Peyer's patch (tissue), 4 donors: ENCODE data around the gene CDH12. TPM values are rescaled to one million over a fixed set of nuclear protein-coding genes. Genes with fewer than 3 reads are reported as not detected.

ENCODE experiments used
- DNase-seq, 3 donors: peaks; one replicate each; pipeline ENCODE4 v3.0.0-alpha.2; 2017 to 2019
- H3K27ac ChIP-seq, 4 donors: fragments of 200-600 bp; sonication (generic); one replicate each; pipeline ENCODE4 v1.5.1; 2016 to 2019
- H3K27me3 ChIP-seq, 2 donors: fragments of 200-600 bp; sonication (generic); one replicate each; pipeline ENCODE4 v1.5.1; 2019
- H3K36me3 ChIP-seq, 3 donors: fragments of 200-600 bp; sonication (generic); one replicate each; pipeline ENCODE4 v1.5.1; 2016 to 2019
- H3K4me1 ChIP-seq, 4 donors: fragments of 200-600 bp; sonication (generic); one replicate each; pipeline ENCODE4 v1.5.1; 2016 to 2019
- H3K4me3 ChIP-seq, 4 donors: fragments of 200-600 bp; sonication (generic); 1 replicate in 3 of 4; 2 replicates in 1 of 4; pipeline ENCODE4 v1.5.1; 2016 to 2019; ENCODE audit warnings: mild to moderate bottlenecking in 1 of 4
- H3K9me3 ChIP-seq, 4 donors: fragments of 200-600 bp; sonication (generic); one replicate each; pipeline ENCODE4 v1.5.1; 2016 to 2019; ENCODE audit warnings: mild to moderate bottlenecking in 1 of 4
- CTCF ChIP-seq, 6 experiments: fragments of 450-650 bp in 4 of 6; fragments of 200-600 bp in 2 of 6; sonication (generic) in 1 of 6; IDR thresholded peaks; one replicate each; pipeline ENCODE4 v1.5.1; 2017 to 2019; ENCODE audit warnings: antibody characterized with exemption in 6 of 6, mild to moderate bottlenecking in 3 of 6, moderate library complexity in 1 of 6
- POLR2A ChIP-seq, 2 donors: fragments of 450-650 bp; IDR thresholded peaks; one replicate each; pipeline ENCODE4 v1.5.1; 2017; ENCODE audit warnings: antibody characterized with exemption in 2 of 2, mild to moderate bottlenecking in 2 of 2, moderate library complexity in 2 of 2
- total RNA-seq, 4 donors: library from RNA; depleted of rRNA; stranded (reverse); fragments of >200 nt; gene quantifications; one replicate each; pipeline ENCODE4 v1.1.0, GENCODE V29; 2016

CDH12 gene
- total RNA-seq, 4 donors from 2014 or later = not detected

GRCh38 chr5:22496666-22497065 is 356.5 kb downstream of the CDH12 start:
- H3K27me3 ChIP-seq = no peaks in the 10 kb centered on the region
- no peak for DNase-seq
- TF ChIP-seq CTCF (IDR thresholded peaks at IDR 0.05) = no peak
- TF ChIP-seq POLR2A (IDR thresholded peaks at IDR 0.05) = no peak
- no peak overlapping the region for H3K4me3 ChIP-seq
- H3K9me3 ChIP-seq = no peaks in the 10 kb centered on the region
- no peaks in the 10 kb centered on the region for H3K36me3 ChIP-seq
- no peak overlapping the region for H3K27ac ChIP-seq
- no peaks in the 10 kb centered on the region for H3K4me1 ChIP-seq

- TF ChIP-seq POLR2A (IDR thresholded peaks at IDR 0.05) = no peak
- no peak for TF ChIP-seq CTCF (IDR thresholded peaks at IDR 0.05)
- no peaks in the 10 kb centered on the region for H3K4me1 ChIP-seq
Measured at GRCh38 chr5:22495016-22495720, 358.0 kb downstream of the CDH12 start.

GRCh38 chr5:22488427-22488826 is 364.7 kb downstream of the CDH12 start:
- Histone ChIP-seq H3K4me1 (no peaks in the 10 kb centered on the region), H3K4me3 (no peak overlapping the region), H3K36me3 (no peaks in the 10 kb centered on the region), H3K27me3 (no peaks in the 10 kb centered on the region), H3K9me3 (no peaks in the 10 kb centered on the region), H3K27ac (no peak overlapping the region)
- no peak for TF ChIP-seq POLR2A (IDR thresholded peaks at IDR 0.05)
- no peak for TF ChIP-seq CTCF (IDR thresholded peaks at IDR 0.05)
- DNase-seq = no peak

More at GRCh38 chr5:22495016-22495720, 358.0 kb downstream of the CDH12 start:
- Histone ChIP-seq H3K36me3 (no peaks in the 10 kb centered on the region), H3K4me3 (no peak overlapping the region), H3K27ac (no peak overlapping the region), H3K27me3 (no peaks in the 10 kb centered on the region), H3K9me3 (no peaks in the 10 kb centered on the region)
- DNase-seq = no peak

GRCh38 chr5:22480305-22480704 is 372.8 kb downstream of the CDH12 start:
- Histone ChIP-seq H3K27ac (no peak overlapping the region), H3K36me3 (no peaks in the 10 kb centered on the region), H3K4me1 (no peaks in the 10 kb centered on the region), H3K9me3 (no peaks in the 10 kb centered on the region), H3K4me3 (no peak overlapping the region), H3K27me3 (no peaks in the 10 kb centered on the region)
- no peak for DNase-seq
- TF ChIP-seq POLR2A (IDR thresholded peaks at IDR 0.05) = no peak
- TF ChIP-seq CTCF (IDR thresholded peaks at IDR 0.05) = no peak

- Histone ChIP-seq H3K9me3 (no peaks in the 10 kb centered on the region), H3K4me3 (no peak overlapping the region), H3K27ac (no peak overlapping the region), H3K27me3 (no peaks in the 10 kb centered on the region), H3K4me1 (no peaks in the 10 kb centered on the region), H3K36me3 (no peaks in the 10 kb centered on the region)
- no peak for DNase-seq
- TF ChIP-seq POLR2A (IDR thresholded peaks at IDR 0.05) = no peak
- TF ChIP-seq CTCF (IDR thresholded peaks at IDR 0.05) = no peak
Measured at GRCh38 chr5:22473886-22474285, 379.3 kb downstream of the CDH12 start.
